HL-60 (cell line): ENCODE data around the gene DYRK1B.

Experiments
- DNase-seq, 2 experiments: peaks; one replicate each; pipeline ENCODE4 v3.0.0-alpha.2; 2010 to 2020; ENCODE audit warnings: low read depth in 1 of 2, low spot score in 1 of 2
- H3K27ac ChIP-seq: fragments of 250-450 bp; sonication (Bioruptor Pico); replicated peaks from 2 replicates; pipeline ENCODE4 v1.5.1; 2020; ENCODE audit warnings: mild to moderate bottlenecking, moderate library complexity
- H3K27me3 ChIP-seq: fragments of 250-450 bp; sonication (Bioruptor Pico); 2 replicates; pipeline ENCODE4 v1.5.1; 2021; ENCODE audit warnings: mild to moderate bottlenecking, moderate library complexity; ENCODE audit not compliant: insufficient read depth, poor library complexity, severe bottlenecking
- H3K4me3 ChIP-seq: replicated peaks from 2 replicates; pipeline ENCODE4 v1.5.1; 2011; ENCODE audit warnings: mild to moderate bottlenecking, control low read depth, low read length; ENCODE audit not compliant: insufficient read depth
- GABPA ChIP-seq: IDR thresholded peaks from 2 replicates; pipeline ENCODE4 v1.6.1; 2012; ENCODE audit warnings: low read depth
- POLR2AphosphoS5 ChIP-seq: IDR thresholded peaks from 2 replicates; pipeline ENCODE4 v1.6.1; 2012; ENCODE audit warnings: low read depth
- SPI1 ChIP-seq: IDR thresholded peaks from 2 replicates; pipeline ENCODE4 v1.6.1; 2012; ENCODE audit warnings: low read depth, mild to moderate bottlenecking, borderline replicate concordance
- TF ChIP-seq, protein P1 (sequence below): IDR thresholded peaks from one replicate; pipeline ENCODE4 v1.5.1; 2011; ENCODE audit warnings: low read length, control low read depth, inconsistent platforms; ENCODE audit not compliant: insufficient read depth
- TF ChIP-seq, protein P2 (sequence below): IDR thresholded peaks from 2 replicates; pipeline ENCODE4 v1.6.1; 2012; ENCODE audit warnings: low read depth; ENCODE audit not compliant: insufficient replicate concordance

The DYRK1B gene

GRCh38 chr19:39802958-39803357 is 31.0 kb downstream of the DYRK1B start:
- no peak for DNase-seq
- no peak overlapping the region for H3K27ac ChIP-seq
- peaks cover 2% of the 10 kb centered on the region for H3K27me3 ChIP-seq
- H3K4me3 ChIP-seq = no peak overlapping the region
- TF ChIP-seq, protein P1, sequence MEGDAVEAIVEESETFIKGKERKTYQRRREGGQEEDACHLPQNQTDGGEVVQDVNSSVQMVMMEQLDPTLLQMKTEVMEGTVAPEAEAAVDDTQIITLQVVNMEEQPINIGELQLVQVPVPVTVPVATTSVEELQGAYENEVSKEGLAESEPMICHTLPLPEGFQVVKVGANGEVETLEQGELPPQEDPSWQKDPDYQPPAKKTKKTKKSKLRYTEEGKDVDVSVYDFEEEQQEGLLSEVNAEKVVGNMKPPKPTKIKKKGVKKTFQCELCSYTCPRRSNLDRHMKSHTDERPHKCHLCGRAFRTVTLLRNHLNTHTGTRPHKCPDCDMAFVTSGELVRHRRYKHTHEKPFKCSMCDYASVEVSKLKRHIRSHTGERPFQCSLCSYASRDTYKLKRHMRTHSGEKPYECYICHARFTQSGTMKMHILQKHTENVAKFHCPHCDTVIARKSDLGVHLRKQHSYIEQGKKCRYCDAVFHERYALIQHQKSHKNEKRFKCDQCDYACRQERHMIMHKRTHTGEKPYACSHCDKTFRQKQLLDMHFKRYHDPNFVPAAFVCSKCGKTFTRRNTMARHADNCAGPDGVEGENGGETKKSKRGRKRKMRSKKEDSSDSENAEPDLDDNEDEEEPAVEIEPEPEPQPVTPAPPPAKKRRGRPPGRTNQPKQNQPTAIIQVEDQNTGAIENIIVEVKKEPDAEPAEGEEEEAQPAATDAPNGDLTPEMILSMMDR = no peak
- TF ChIP-seq SPI1 (no peak), POLR2AphosphoS5 (no peak), GABPA (no peak)
- TF ChIP-seq, protein P2, sequence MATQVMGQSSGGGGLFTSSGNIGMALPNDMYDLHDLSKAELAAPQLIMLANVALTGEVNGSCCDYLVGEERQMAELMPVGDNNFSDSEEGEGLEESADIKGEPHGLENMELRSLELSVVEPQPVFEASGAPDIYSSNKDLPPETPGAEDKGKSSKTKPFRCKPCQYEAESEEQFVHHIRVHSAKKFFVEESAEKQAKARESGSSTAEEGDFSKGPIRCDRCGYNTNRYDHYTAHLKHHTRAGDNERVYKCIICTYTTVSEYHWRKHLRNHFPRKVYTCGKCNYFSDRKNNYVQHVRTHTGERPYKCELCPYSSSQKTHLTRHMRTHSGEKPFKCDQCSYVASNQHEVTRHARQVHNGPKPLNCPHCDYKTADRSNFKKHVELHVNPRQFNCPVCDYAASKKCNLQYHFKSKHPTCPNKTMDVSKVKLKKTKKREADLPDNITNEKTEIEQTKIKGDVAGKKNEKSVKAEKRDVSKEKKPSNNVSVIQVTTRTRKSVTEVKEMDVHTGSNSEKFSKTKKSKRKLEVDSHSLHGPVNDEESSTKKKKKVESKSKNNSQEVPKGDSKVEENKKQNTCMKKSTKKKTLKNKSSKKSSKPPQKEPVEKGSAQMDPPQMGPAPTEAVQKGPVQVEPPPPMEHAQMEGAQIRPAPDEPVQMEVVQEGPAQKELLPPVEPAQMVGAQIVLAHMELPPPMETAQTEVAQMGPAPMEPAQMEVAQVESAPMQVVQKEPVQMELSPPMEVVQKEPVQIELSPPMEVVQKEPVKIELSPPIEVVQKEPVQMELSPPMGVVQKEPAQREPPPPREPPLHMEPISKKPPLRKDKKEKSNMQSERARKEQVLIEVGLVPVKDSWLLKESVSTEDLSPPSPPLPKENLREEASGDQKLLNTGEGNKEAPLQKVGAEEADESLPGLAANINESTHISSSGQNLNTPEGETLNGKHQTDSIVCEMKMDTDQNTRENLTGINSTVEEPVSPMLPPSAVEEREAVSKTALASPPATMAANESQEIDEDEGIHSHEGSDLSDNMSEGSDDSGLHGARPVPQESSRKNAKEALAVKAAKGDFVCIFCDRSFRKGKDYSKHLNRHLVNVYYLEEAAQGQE = no peak

GRCh38 chr19:39797083-39797482 is 36.9 kb downstream of the DYRK1B start:
- DNase-seq = no peak
- H3K27me3 ChIP-seq = peaks cover 2% of the 10 kb centered on the region
- no peak overlapping the region for H3K27ac ChIP-seq
- no peak overlapping the region for H3K4me3 ChIP-seq
- TF ChIP-seq, protein P1 = no peak
- TF ChIP-seq POLR2AphosphoS5 = no peak
- TF ChIP-seq, protein P2 = no peak
- TF ChIP-seq SPI1 = no peak
- TF ChIP-seq GABPA = no peak

DNA sequence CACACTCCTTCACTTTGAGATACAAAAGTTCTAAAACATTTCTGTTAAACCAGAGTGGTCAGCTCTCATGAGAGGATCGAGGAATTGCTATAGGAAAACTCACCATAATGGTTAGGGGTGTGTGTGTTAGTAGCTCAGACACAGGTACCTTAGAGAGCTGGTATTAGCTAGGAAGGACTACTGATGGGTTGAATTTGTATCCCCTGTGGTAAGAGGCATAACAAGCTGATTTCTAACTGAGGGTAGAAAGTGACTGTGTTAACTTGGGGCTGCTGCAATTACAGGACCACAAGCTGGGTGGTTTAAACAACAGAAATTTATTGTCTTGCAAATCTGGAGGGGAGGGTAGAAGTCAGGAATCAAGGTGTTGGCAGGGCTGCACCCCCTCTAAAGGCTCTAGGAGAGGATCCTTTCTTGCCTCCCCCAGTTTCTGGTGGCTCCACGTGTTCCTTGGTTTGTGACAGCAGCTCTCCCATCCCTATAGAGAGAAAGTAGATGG is 37.9 kb downstream of the DYRK1B start:
- no peak for DNase-seq
- Histone ChIP-seq H3K4me3 (no peak overlapping the region), H3K27me3 (peaks cover 2% of the 10 kb centered on the region), H3K27ac (no peak overlapping the region)
- TF ChIP-seq, protein P2 = no peak
- TF ChIP-seq, protein P1 = no peak
- TF ChIP-seq POLR2AphosphoS5 (no peak), GABPA (no peak), SPI1 (no peak)
